Kidney epithelial cell (primary cell): ENCODE results near the gene CTTN. TPM values are rescaled to one million over a fixed set of nuclear protein-coding genes. Genes with fewer than 3 reads are reported as not detected.
"Not testable (repeated sequence)": the region's sequence is repeated elsewhere in the genome, so short reads cannot be mapped to it uniquely, and the experiment has no call there.

ENCODE experiments used
- DNase-seq: peaks from one replicate; pipeline ENCODE4 v3.0.0-alpha.2; 2010; ENCODE audit warnings: low read depth
- H3K27me3 ChIP-seq: 2 replicates; pipeline ENCODE4 v1.6.0; 2011; ENCODE audit warnings: low read length; ENCODE audit not compliant: control insufficient read depth, insufficient read depth
- H3K36me3 ChIP-seq: 2 replicates; pipeline ENCODE4 v1.5.1; 2011; ENCODE audit warnings: low read length; ENCODE audit not compliant: control insufficient read depth, insufficient read depth
- H3K4me3 ChIP-seq: 2 replicates; pipeline ENCODE4 v1.5.1; 2011; ENCODE audit warnings: low read depth, mild to moderate bottlenecking, control low read depth, low read length
- CTCF ChIP-seq: IDR thresholded peaks from 2 replicates; pipeline ENCODE4 v1.5.1; 2011; ENCODE audit warnings: mild to moderate bottlenecking, moderate library complexity, low read length, control low read depth, inconsistent platforms; ENCODE audit not compliant: insufficient read depth, poor library complexity, severe bottlenecking
- total RNA-seq: library from RNA; depleted of rRNA; stranded (reverse); fragments of >200 nt; gene quantifications from 2 replicates; pipeline ENCODE4 v1.2.3, GENCODE V29; 2015

Gene CTTN
- total RNA-seq, 1 donor from 2014 or later: 296 TPM

DNA sequence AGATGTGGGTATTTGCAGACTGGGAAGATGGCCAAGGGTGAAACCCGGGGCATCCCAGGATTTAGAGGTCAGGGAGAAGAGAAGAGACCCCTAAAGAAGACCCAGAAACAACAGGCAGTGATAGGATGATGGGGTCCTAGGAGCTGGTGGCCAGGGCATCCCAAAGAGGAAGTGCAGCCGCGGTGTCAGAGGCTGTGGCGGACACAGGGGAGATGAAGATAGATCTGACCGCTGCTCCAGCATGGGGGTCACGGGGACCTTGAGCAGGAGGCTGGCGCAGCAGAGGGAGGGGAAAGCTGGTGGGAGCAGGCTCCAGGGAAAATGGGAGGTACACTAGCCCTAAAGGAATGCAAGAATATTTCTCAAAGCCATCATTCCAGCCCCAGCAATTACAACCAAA, 47.3 kb downstream of the CTTN start:
- TF ChIP-seq CTCF: no peak
- Histone ChIP-seq H3K27me3 (no peaks in the 10 kb centered on the region), H3K4me3 (no peak overlapping the region), H3K36me3 (no peaks in the 10 kb centered on the region)
- no peak for DNase-seq

DNA sequence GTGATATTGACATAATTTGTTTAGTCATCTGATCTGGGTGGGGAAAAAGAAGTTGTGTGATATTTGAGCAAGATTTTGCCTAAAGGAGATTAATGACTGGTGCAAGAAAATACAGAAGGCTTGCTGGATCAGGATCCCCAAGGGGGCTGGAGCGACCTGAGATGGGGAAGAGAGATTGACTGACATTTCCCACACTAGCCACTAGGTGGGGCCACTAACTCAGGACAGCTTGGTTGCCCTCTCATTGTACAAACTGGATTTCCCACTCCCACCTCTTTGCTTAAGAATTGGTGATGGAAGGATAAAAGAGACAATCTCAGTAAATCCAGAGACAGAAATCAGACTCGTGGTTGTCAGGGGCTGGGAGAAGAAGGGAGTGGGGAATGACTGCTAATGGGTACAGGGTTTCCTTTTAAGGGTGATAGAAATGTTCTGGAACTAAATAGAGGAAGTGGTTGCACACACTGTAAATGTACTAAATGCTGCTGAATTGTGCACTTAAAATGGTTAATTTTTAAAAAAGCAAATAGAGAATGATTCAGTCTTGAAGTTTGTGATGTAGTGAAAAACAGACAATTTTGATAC, 50.7 kb downstream of the CTTN start:
- DNase-seq: no peak
- TF ChIP-seq CTCF: peak; percentile 54
- no peaks in the 10 kb centered on the region for H3K36me3 ChIP-seq
- no peaks in the 10 kb centered on the region for H3K27me3 ChIP-seq
- no peak overlapping the region for H3K4me3 ChIP-seq

DNA sequence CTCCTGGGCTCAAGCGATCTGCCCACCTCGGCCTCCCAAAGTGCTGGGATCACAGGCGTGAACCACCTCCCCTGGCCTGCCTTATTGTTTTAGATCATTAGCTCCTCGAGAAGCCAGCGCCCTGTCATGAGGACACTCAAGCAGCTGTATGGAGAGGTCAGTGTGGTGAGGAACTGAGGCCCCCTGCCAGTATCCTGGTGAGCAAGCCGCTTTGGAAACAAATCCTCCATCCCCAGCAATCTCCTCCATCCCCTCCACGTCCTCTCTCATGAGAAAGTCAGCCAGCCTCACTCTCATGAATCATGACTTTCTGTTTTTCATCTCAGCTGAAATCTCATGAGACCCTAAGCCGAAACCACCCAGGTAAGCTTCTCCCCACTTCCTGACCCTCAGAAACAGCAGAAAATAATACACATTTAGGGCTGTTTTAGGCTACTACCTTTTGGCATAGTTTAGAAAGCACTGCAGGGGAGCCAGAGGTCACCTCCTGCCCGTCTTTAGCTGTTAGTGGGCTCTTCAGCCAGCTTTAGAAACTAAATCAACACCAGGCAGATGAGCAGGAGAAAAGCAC, 56.0 kb downstream of the CTTN start:
- no peaks in the 10 kb centered on the region for H3K27me3 ChIP-seq
- H3K4me3 ChIP-seq: no peak overlapping the region
- no peak for TF ChIP-seq CTCF
- no peaks in the 10 kb centered on the region for H3K36me3 ChIP-seq
- no peak for DNase-seq

DNA sequence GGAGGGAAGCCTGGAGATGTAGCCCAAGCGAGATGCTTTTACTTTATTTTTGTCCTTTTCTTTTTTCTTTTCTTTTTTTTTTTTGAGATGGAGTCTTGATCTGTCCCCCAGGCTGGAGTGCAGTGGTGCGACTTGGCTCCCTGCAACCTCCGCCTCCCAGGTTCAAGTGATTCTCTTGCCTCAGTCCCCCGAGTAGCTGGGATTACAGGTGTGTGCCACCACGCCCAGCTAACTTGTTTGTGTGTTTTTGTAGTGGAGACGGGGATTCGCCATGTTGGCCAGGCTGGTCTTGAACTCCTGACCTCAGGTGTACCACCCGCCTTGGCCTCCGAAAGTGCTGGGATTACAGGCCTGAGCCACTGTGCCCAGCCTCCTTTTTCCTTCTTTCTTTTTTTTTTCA, 56.5 kb downstream of the CTTN start:
- DNase-seq, H3K36me3 ChIP-seq, H3K27me3 ChIP-seq, H3K4me3 ChIP-seq: not testable (repeated sequence)

GRCh38 chr11:70455354-70455753, 57.0 kb downstream of the CTTN start:
- no peak overlapping the region for H3K4me3 ChIP-seq
- peaks cover 4% of the 10 kb centered on the region for H3K27me3 ChIP-seq
- H3K36me3 ChIP-seq: no peaks in the 10 kb centered on the region
- no peak for TF ChIP-seq CTCF
- DNase-seq: no peak

DNA sequence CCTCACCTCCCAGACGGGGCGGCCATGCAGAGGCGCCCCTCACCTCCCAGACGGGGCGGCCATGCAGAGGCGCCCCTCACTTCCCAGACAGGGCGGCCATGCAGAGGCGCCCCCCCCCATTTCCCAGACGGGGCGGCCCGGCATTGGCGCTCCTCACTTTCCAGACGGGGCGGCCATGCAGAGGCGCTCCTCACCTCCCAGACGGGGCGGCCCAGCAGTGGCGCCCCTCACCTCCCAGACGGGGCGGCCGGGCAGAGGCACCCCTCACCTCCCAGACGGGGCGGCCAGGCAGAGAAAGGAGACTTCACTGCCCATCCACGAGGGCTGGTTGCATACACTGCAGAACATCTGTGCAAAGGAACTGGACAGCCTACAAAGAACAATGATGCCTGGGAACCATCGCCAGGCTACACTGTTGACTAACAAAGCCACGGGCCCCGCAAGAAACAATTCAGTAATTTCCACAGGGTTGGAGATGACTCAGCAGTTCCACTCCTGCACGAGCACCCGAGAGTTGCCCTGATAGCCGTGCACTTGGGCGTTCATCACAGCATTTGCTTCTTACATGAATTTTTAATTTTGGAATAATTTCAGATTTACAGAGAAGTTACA, 58.7 kb downstream of the CTTN start:
- Histone ChIP-seq H3K36me3 (no peaks in the 10 kb centered on the region), H3K27me3 (peaks cover 14% of the 10 kb centered on the region), H3K4me3 (no peak overlapping the region)
- TF ChIP-seq CTCF: no peak
- peak; percentile 25 for DNase-seq
